Mesendoderm (in vitro differentiated cells): ENCODE measurements around the gene CCNY.
"Not testable (repeated sequence)": the region's sequence is repeated elsewhere in the genome, so short reads cannot be mapped to it uniquely, and the experiment has no call there.

Experiments used
- DNase-seq: peaks from one replicate; pipeline ENCODE4 v3.0.0; 2013
- H2AK5ac ChIP-seq: 2 replicates; pipeline ENCODE4 v1.6.1; 2013; ENCODE audit warnings: low read length, inconsistent platforms
- H2BK120ac ChIP-seq: 2 replicates; pipeline ENCODE4 v1.6.1; 2013; ENCODE audit warnings: low read depth, mild to moderate bottlenecking, low read length, moderate library complexity, mixed read lengths
- H2BK15ac ChIP-seq: replicated peaks from 2 replicates; pipeline ENCODE4 v1.6.1; 2013; ENCODE audit warnings: low read depth, mild to moderate bottlenecking, moderate library complexity
- H2BK5ac ChIP-seq: 2 replicates; pipeline ENCODE4 v1.6.1; 2013; ENCODE audit warnings: low read length, inconsistent platforms
- H3K18ac ChIP-seq: 2 replicates; pipeline ENCODE4 v1.6.1; 2013; ENCODE audit warnings: mild to moderate bottlenecking, low read length, mixed read lengths
- H3K23ac ChIP-seq: one replicate; pipeline ENCODE4 v1.6.1; 2013; ENCODE audit warnings: low read length
- H3K27ac ChIP-seq: 2 replicates; pipeline ENCODE4 v1.5.1; 2013; ENCODE audit warnings: low read depth, mild to moderate bottlenecking, inconsistent platforms, low read length, moderate library complexity
- H3K27me3 ChIP-seq: 2 replicates; pipeline ENCODE4 v1.6.1; 2013; ENCODE audit warnings: low read length, control low read depth, mild to moderate bottlenecking, inconsistent platforms; ENCODE audit not compliant: insufficient read depth, poor library complexity
- H3K36me3 ChIP-seq: 2 replicates; pipeline ENCODE4 v1.6.1; 2013; ENCODE audit warnings: low read length, inconsistent platforms; ENCODE audit not compliant: control insufficient read depth, insufficient read depth
- H3K4ac ChIP-seq: one replicate; pipeline ENCODE4 v1.6.1; 2013; ENCODE audit warnings: low read depth, mild to moderate bottlenecking, low read length, moderate library complexity
- H3K4me1 ChIP-seq: 2 replicates; pipeline ENCODE4 v1.6.1; 2013; ENCODE audit warnings: low read depth, low read length, inconsistent platforms; ENCODE audit not compliant: control insufficient read depth
- H3K4me2 ChIP-seq: 2 replicates; pipeline ENCODE4 v1.6.1; 2013; ENCODE audit warnings: low read length
- H3K4me3 ChIP-seq: 2 replicates; pipeline ENCODE4 v1.5.1; 2013; ENCODE audit warnings: mild to moderate bottlenecking, low read length
- H3K56ac ChIP-seq: one replicate; pipeline ENCODE4 v1.6.1; 2013; ENCODE audit warnings: low read length
- H3K79me1 ChIP-seq: 2 replicates; pipeline ENCODE4 v1.6.1; 2013; ENCODE audit warnings: low read length, inconsistent platforms
- H3K79me2 ChIP-seq: 2 replicates; pipeline ENCODE4 v1.6.1; 2013; ENCODE audit warnings: mild to moderate bottlenecking, low read length; ENCODE audit not compliant: control insufficient read depth, insufficient read depth
- H3K9ac ChIP-seq: 2 replicates; pipeline ENCODE4 v1.6.1; 2013; ENCODE audit warnings: low read length, inconsistent platforms
- H4K5ac ChIP-seq: one replicate; pipeline ENCODE4 v1.6.1; 2013; ENCODE audit warnings: low read length
- H4K8ac ChIP-seq: one replicate; pipeline ENCODE4 v1.6.1; 2013; ENCODE audit warnings: low read depth, mild to moderate bottlenecking, control low read depth, low read length, moderate library complexity
- WGBS: extraction: QIAGEN DNeasy Blood & Tissue Kit; methylation state at CpG from one replicate; pipeline ENCODE4 v1.1.7; 2013; ENCODE audit warnings: low lambda C conversion rate, missing lambda C conversion rate; ENCODE audit not compliant: insufficient coverage; ENCODE audit errors: extremely low coverage; 5-methylcytosine and 5-hydroxymethylcytosine counted together

The CCNY gene

DNA sequence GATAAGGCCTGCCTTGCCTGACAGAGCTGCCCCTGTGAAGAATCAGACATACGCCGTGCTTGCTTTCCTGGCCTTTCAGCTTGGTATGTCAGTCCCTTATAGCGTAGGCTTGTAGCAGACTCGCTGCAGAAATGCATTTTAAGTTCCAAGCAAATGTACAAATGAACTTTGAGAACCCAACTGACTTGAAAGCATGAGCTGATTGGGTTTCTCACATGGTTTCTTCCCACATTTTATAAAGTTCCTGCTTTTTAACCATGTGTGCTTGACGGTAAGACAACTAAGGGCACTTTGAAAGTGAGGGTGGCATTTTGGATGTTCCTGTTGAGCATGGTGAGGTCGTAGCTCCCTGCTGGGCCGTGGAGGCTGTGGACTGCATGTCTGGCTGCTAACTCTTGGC, 62.6 kb downstream of the CCNY start:
- Histone ChIP-seq H3K18ac (no peak overlapping the region), H2BK120ac (no peak overlapping the region), H3K79me2 (peaks cover 54% of the 10 kb centered on the region), H4K5ac (no peak overlapping the region), H3K56ac (no peak overlapping the region), H3K9ac (no peak overlapping the region), H3K4ac (no peak overlapping the region), H4K8ac (no peak overlapping the region), H3K4me1 (peaks cover 42% of the 10 kb centered on the region), H3K36me3 (no peaks in the 10 kb centered on the region), H2AK5ac (no peak overlapping the region), H3K27me3 (no peaks in the 10 kb centered on the region), H3K79me1 (peaks cover 31% of the 10 kb centered on the region), H3K4me2 (no peak overlapping the region), H3K23ac (no peak overlapping the region), H3K27ac (no peak overlapping the region), H2BK5ac (no peak overlapping the region), H2BK15ac (no peak overlapping the region), H3K4me3 (no peak overlapping the region)
- DNase-seq: no peak
- no CpG with 5 or more reads among the region's 7 CpGs for WGBS

DNA sequence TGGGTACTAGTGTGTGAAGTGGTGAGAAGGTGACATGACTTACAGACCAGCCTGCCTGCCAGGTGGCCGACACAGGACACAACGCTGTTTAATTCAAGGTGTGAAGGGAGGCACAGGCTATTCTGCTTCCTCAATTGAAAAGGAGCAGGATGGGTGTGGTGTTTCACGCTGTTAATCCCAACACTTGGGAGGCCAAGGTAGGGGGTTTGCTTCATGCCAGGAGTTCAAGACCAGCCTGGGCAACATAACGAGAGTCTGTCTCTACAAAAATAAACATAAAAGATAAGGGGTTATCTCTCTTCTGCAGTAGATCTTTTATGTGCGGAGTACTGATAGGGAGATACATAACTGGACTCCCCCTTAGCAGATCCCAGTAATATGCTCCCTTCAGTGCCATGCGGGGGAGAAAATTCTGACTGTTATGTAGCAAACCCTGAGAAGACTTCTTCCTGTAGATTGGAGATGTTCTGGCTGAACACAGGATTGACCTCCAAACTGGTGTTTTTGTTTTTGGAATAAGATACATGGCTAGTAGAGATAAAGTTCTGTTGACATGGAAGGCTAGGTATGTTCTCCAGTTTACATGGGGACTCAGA, 63.2 kb downstream of the CCNY start:
- Histone ChIP-seq H3K4ac (no peak overlapping the region), H3K4me2 (no peak overlapping the region), H3K36me3 (no peaks in the 10 kb centered on the region), H4K8ac (no peak overlapping the region), H3K79me2 (peaks cover 53% of the 10 kb centered on the region), H2BK120ac (no peak overlapping the region), H3K27me3 (no peaks in the 10 kb centered on the region), H3K27ac (no peak overlapping the region), H3K79me1 (peaks cover 31% of the 10 kb centered on the region), H3K56ac (no peak overlapping the region), H4K5ac (no peak overlapping the region), H3K18ac (no peak overlapping the region), H3K4me1 (peaks cover 36% of the 10 kb centered on the region), H2AK5ac (no peak overlapping the region), H3K23ac (no peak overlapping the region), H2BK5ac (no peak overlapping the region), H3K4me3 (no peak overlapping the region), H2BK15ac (no peak overlapping the region), H3K9ac (no peak overlapping the region)
- no peak for DNase-seq
- WGBS: no CpG with 5 or more reads among the region's 6 CpGs

DNA sequence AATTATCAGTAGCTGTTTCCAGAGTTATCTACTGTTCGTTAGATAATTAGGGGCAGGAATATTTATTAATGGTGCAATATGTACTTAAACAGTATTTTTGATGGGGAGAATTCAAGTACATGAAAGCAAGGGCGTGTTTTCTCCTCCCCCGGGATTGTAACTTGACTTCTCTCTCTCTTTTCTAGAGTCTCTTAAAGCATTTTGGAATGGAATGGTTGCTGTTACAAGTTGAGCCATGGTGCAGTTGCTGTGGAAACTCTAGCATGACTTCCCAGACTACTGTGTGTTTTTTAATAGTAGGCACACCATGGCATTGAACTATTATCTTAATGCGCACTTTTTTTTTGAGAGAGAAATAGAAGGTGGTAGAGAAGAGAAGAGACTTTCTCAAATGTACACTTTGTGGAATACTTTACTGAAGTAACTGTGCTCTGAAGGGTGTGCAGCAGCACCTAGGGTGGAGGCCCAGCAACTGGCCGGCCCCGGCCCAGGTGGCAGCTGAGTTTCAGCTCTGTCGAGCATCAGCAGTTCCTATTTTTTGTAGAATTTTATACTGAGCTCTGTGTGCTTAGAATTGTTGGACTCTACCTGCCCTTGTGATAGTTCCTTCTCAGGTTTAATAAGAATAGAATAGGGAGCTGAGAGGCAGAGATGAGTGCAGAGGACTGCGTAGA, 64.4 kb downstream of the CCNY start:
- no peak overlapping the region for H2BK120ac ChIP-seq
- H3K9ac ChIP-seq: no peak overlapping the region
- H4K5ac ChIP-seq: no peak overlapping the region
- no peak overlapping the region for H3K4ac ChIP-seq
- no peak overlapping the region for H2AK5ac ChIP-seq
- H3K27ac ChIP-seq: no peak overlapping the region
- H3K27me3 ChIP-seq: no peaks in the 10 kb centered on the region
- no CpG with 5 or more reads among the region's 8 CpGs for WGBS
- no peak overlapping the region for H2BK5ac ChIP-seq
- H3K4me1 ChIP-seq: peaks cover 29% of the 10 kb centered on the region
- no peak overlapping the region for H3K56ac ChIP-seq
- no peaks in the 10 kb centered on the region for H3K36me3 ChIP-seq
- H4K8ac ChIP-seq: no peak overlapping the region
- no peak overlapping the region for H3K4me2 ChIP-seq
- no peak for DNase-seq
- no peak overlapping the region for H3K23ac ChIP-seq
- no peak overlapping the region for H2BK15ac ChIP-seq
- no peak overlapping the region for H3K4me3 ChIP-seq
- no peak overlapping the region for H3K18ac ChIP-seq
- H3K79me1 ChIP-seq: peaks cover 27% of the 10 kb centered on the region
- H3K79me2 ChIP-seq: peaks cover 46% of the 10 kb centered on the region

DNA sequence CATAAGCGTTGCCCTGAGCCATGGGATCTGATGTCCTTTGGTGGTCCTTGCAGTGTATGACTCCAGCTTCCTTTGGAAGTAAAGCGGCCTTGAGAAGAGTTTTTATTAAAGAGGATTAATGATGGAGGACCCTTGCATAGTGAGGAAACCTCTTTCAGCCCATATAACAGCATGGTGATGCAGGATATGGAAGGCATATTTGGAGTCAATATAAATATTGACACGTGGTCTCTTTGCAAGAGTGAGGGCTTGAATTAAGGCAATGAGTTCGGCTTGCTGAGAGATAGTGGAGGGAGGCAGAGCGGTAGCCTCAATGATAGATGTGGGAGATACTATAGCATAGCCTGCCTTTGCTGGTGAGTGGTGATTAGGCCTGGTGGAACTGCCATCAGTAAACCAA, 67.2 kb downstream of the CCNY start:
- H3K18ac ChIP-seq, H2BK15ac ChIP-seq, H3K56ac ChIP-seq, H3K79me1 ChIP-seq, H3K36me3 ChIP-seq, H4K5ac ChIP-seq, H3K27ac ChIP-seq, H3K4me2 ChIP-seq, H3K27me3 ChIP-seq, H2AK5ac ChIP-seq, H4K8ac ChIP-seq, H3K23ac ChIP-seq, H2BK120ac ChIP-seq, H3K4me3 ChIP-seq, H3K9ac ChIP-seq, H2BK5ac ChIP-seq, DNase-seq, H3K4ac ChIP-seq: not testable (repeated sequence)
- Histone ChIP-seq H3K4me1 (peaks cover 15% of the 10 kb centered on the region), H3K79me2 (peaks cover 20% of the 10 kb centered on the region)
- WGBS: no CpG with 5 or more reads among the region's 5 CpGs

DNA sequence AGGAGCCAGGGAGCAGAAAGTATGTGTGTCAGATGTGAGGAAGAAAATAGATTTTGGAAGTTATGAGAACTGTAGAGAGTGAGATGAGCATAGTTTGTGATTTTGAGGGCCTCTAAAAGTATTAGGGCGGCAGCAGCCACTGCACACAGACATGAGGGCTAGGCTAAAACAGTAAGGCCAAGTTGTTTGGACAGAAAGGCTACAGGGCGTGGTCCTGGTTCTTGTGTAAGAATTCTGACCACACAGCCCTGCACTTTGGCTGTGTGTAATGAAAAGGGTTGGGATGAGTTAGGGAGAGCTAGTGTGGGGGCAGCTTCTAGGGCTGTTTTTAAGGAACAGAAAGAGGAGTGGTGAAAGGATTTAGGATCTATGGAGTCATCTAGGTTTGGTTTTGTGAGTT, 67.8 kb downstream of the CCNY start:
- not testable (repeated sequence) for H2BK15ac ChIP-seq, H3K27me3 ChIP-seq, H2BK120ac ChIP-seq, H3K4me3 ChIP-seq, H3K18ac ChIP-seq, H3K4ac ChIP-seq, H4K5ac ChIP-seq, H2BK5ac ChIP-seq, H4K8ac ChIP-seq, H2AK5ac ChIP-seq, H3K9ac ChIP-seq, DNase-seq, H3K4me2 ChIP-seq, H3K56ac ChIP-seq, H3K27ac ChIP-seq, H3K36me3 ChIP-seq, H3K79me1 ChIP-seq, H3K23ac ChIP-seq
- Histone ChIP-seq H3K4me1 (peaks cover 12% of the 10 kb centered on the region), H3K79me2 (peaks cover 19% of the 10 kb centered on the region)
- WGBS: no CpG with 5 or more reads among the region's 2 CpGs
